Gastrocnemius medialis (tissue), 4 donors: ENCODE data around the gene OGFOD2.

Experiments
- CTCF ChIP-seq, 5 experiments: fragments of 450-650 bp in 3 of 5; fragments of 200-600 bp in 2 of 5; sonication (generic) in 2 of 5; IDR thresholded peaks in 4 of 5; conservative IDR thresholded peaks in 1 of 5; 1 replicate in 4 of 5; 2 replicates in 1 of 5; pipeline ENCODE4 v1.5.1; 2016 to 2019; ENCODE audit warnings: antibody characterized with exemption in 5 of 5, mild to moderate bottlenecking in 3 of 5, moderate library complexity in 3 of 5
- POLR2A ChIP-seq, 2 donors: fragments of 450-650 bp; IDR thresholded peaks; one replicate each; pipeline ENCODE4 v1.6.1; 2017; ENCODE audit warnings: antibody characterized with exemption in 2 of 2, mild to moderate bottlenecking in 2 of 2, moderate library complexity in 2 of 2

- TF ChIP-seq CTCF (IDR thresholded peaks at IDR 0.05 in 4 of 5, conservative IDR thresholded peaks at IDR 0.05 in 1 of 5) (no peak), POLR2A (IDR thresholded peaks at IDR 0.05) (no peak)
Measured at GRCh38 chr12:122942637-122943036, 32.4 kb upstream of the OGFOD2 start.
